Testis (tissue), 3 donors: ENCODE data around the gene GALNT18. TPM values are rescaled to one million over a fixed set of nuclear protein-coding genes. Genes with fewer than 3 reads are reported as not detected.

Experiments
- DNase-seq: peaks from one replicate; pipeline ENCODE4 v3.0.0-alpha.2; 2019
- H3K27ac ChIP-seq, 2 donors: fragments of 200-600 bp; sonication (generic); one replicate each; pipeline ENCODE4 v1.5.1; 2019
- H3K27me3 ChIP-seq: fragments of 200-600 bp; sonication (generic); one replicate; pipeline ENCODE4 v1.5.1; 2019
- H3K36me3 ChIP-seq: fragments of 200-600 bp; sonication (generic); one replicate; pipeline ENCODE4 v1.5.1; 2017; ENCODE audit warnings: low read depth; ENCODE audit errors: missing control alignments
- H3K4me1 ChIP-seq: fragments of 200-600 bp; sonication (generic); one replicate; pipeline ENCODE4 v1.5.1; 2019
- H3K4me3 ChIP-seq, 2 donors: fragments of 200-600 bp; sonication (generic); one replicate each; pipeline ENCODE4 v1.5.1; 2017 to 2019
- H3K9me3 ChIP-seq: fragments of 200-600 bp; sonication (generic); one replicate; pipeline ENCODE4 v1.5.1; 2017
- CTCF ChIP-seq, 3 experiments: fragments of 450-650 bp in 2 of 3; fragments of 200-600 bp in 1 of 3; sonication (generic) in 1 of 3; IDR thresholded peaks; one replicate each; pipeline ENCODE4 v1.5.1; 2016 to 2019; ENCODE audit warnings: antibody characterized with exemption in 3 of 3, mild to moderate bottlenecking in 2 of 3, moderate library complexity in 1 of 3
- POLR2A ChIP-seq: fragments of 450-650 bp; IDR thresholded peaks from one replicate; pipeline ENCODE4 v1.6.1; 2017; ENCODE audit warnings: antibody characterized with exemption, mild to moderate bottlenecking, moderate library complexity
- WGBS, 2 donors: methylation state at CpG; one replicate each; pipeline ENCODE4 v1.1.5; 2018; 5-methylcytosine and 5-hydroxymethylcytosine counted together
- intact Hi-C: fragments of 100-400 bp; cut with DNase I; formaldehyde crosslinking; loops from one replicate; pipeline ENCODE4 v1.15.1; 2023; ENCODE audit warnings: low total_unique reads
- polyA plus RNA-seq: library from polyadenylated mRNA; stranded (reverse); fragments of 350-450 nt; fragmentation: Illumina TruSeq; extraction: RNeasy Lipid Tissue Mini Kit (QIAGEN cat#74804); gene quantifications from one replicate; pipeline ENCODE4 v1.2.3, GENCODE V29; 2014; ENCODE audit warnings: low read depth, low replicate concordance; ENCODE audit not compliant: insufficient read depth
- total RNA-seq, 2 donors: library from RNA; depleted of rRNA; stranded (reverse); fragments of >200 nt; gene quantifications; one replicate each; pipeline ENCODE4 v1.2.3, GENCODE V29; 2016

The GALNT18 gene
- total and polyA plus RNA-seq, 3 donors from 2014 or later = 39.2 to 106 (median 73.9) TPM

- Histone ChIP-seq H3K36me3 (no peaks in the 10 kb centered on the region), H3K27me3 (no peaks in the 10 kb centered on the region), H3K4me1 (no peaks in the 10 kb centered on the region), H3K27ac (no peak overlapping the region), H3K9me3 (no peaks in the 10 kb centered on the region), H3K4me3 (no peak overlapping the region)
- intact Hi-C loops = no loop called here
- TF ChIP-seq CTCF (IDR thresholded peaks at IDR 0.05) = no peak
- TF ChIP-seq POLR2A = no peak
- 78% methylated on average over 3 of the region's 3 CpGs; no CpG with 5 or more reads in 1 of the 2 donors for WGBS, 2 donors
- DNase-seq = no peak
Observed at GRCh38 chr11:11265320-11265719, 356.5 kb downstream of the GALNT18 start.

GRCh38 chr11:11263238-11264005, 358.4 kb downstream of the GALNT18 start:
- no peaks in the 10 kb centered on the region for H3K36me3 ChIP-seq
- TF ChIP-seq POLR2A (no peak), CTCF (IDR thresholded peaks at IDR 0.05) (no peak)
- intact Hi-C loops = no loop called here
- H3K27ac ChIP-seq = no peak overlapping the region
- DNase-seq = no peak
- no peaks in the 10 kb centered on the region for H3K27me3 ChIP-seq
- no peak overlapping the region for H3K4me3 ChIP-seq
- no peaks in the 10 kb centered on the region for H3K4me1 ChIP-seq
- no peaks in the 10 kb centered on the region for H3K9me3 ChIP-seq
- 52 to 56% methylated on average over 8 of the region's 8 CpGs for WGBS, 2 donors

GRCh38 chr11:11262171-11262920, 359.5 kb downstream of the GALNT18 start:
- whole genome bisulfite sequencing, 2 donors = 85 to 90% methylated on average over 5 of the region's 5 CpGs

GRCh38 chr11:11261629-11262028, 360.2 kb downstream of the GALNT18 start:
- Histone ChIP-seq H3K4me3 (no peak overlapping the region), H3K4me1 (no peaks in the 10 kb centered on the region), H3K27ac (no peak overlapping the region), H3K36me3 (no peaks in the 10 kb centered on the region), H3K9me3 (no peaks in the 10 kb centered on the region), H3K27me3 (no peaks in the 10 kb centered on the region)
- DNase-seq = no peak
- intact Hi-C loops = no loop called here
- WGBS, 2 donors = 87 to 95% methylated on average over 5 of the region's 5 CpGs
- TF ChIP-seq POLR2A (no peak), CTCF (IDR thresholded peaks at IDR 0.05) (no peak)

More at GRCh38 chr11:11262171-11262920, 359.5 kb downstream of the GALNT18 start:
- Histone ChIP-seq H3K27ac (no peak overlapping the region), H3K27me3 (no peaks in the 10 kb centered on the region), H3K36me3 (no peaks in the 10 kb centered on the region), H3K4me1 (no peaks in the 10 kb centered on the region), H3K4me3 (no peak overlapping the region), H3K9me3 (no peaks in the 10 kb centered on the region)
- TF ChIP-seq CTCF (IDR thresholded peaks at IDR 0.05) (no peak), POLR2A (no peak)
- intact Hi-C loops = no loop called here
- DNase-seq = no peak
